Muscle layer of colon (tissue), 2 donors: ENCODE results near the gene C1orf159.
"Not testable (repeated sequence)": the region's sequence is repeated elsewhere in the genome, so short reads cannot be mapped to it uniquely, and the experiment has no call there.

Source experiments
- H3K27ac ChIP-seq: one replicate; pipeline ENCODE4 v1.7.0; 2013; ENCODE audit warnings: low read depth, mild to moderate bottlenecking, low read length, moderate library complexity
- H3K27me3 ChIP-seq, 2 donors: one replicate each; pipeline ENCODE4 v1.7.0; 2013; ENCODE audit warnings: low read length in 2 of 2, mild to moderate bottlenecking in 2 of 2; ENCODE audit not compliant: insufficient read depth in 2 of 2, control insufficient read depth in 1 of 2
- H3K36me3 ChIP-seq: one replicate; pipeline ENCODE4 v1.7.0; 2013; ENCODE audit warnings: mild to moderate bottlenecking, low read length; ENCODE audit not compliant: insufficient read depth
- H3K4me1 ChIP-seq: one replicate; pipeline ENCODE4 v1.7.0; 2013; ENCODE audit warnings: mild to moderate bottlenecking, low read length; ENCODE audit not compliant: insufficient read depth
- H3K4me3 ChIP-seq, 2 donors: one replicate each; pipeline ENCODE4 v1.7.0; 2013; ENCODE audit warnings: low read length in 2 of 2, low read depth in 1 of 2, mild to moderate bottlenecking in 1 of 2, moderate library complexity in 1 of 2
- H3K9ac ChIP-seq: one replicate; pipeline ENCODE4 v1.7.0; 2013; ENCODE audit warnings: low read length
- H3K9me3 ChIP-seq: one replicate; pipeline ENCODE4 v1.7.0; 2013; ENCODE audit warnings: mild to moderate bottlenecking, low read length
- donor health status: abdominal sarcoma.
- donor health status: Adenocarcinoma of cecum.

Gene C1orf159

GRCh38 chr1:1063261-1063944 is 52.5 kb downstream of the C1orf159 start:
- Histone ChIP-seq H3K36me3 (no peaks in the 10 kb centered on the region), H3K27me3 (peaks cover 46 to 79% of the 10 kb centered on the region in 2 donors), H3K9me3 (no peaks in the 10 kb centered on the region), H3K9ac (no peak overlapping the region), H3K4me3 (no peak overlapping the region), H3K4me1 (peaks cover 6% of the 10 kb centered on the region), H3K27ac (no peak overlapping the region)

DNA sequence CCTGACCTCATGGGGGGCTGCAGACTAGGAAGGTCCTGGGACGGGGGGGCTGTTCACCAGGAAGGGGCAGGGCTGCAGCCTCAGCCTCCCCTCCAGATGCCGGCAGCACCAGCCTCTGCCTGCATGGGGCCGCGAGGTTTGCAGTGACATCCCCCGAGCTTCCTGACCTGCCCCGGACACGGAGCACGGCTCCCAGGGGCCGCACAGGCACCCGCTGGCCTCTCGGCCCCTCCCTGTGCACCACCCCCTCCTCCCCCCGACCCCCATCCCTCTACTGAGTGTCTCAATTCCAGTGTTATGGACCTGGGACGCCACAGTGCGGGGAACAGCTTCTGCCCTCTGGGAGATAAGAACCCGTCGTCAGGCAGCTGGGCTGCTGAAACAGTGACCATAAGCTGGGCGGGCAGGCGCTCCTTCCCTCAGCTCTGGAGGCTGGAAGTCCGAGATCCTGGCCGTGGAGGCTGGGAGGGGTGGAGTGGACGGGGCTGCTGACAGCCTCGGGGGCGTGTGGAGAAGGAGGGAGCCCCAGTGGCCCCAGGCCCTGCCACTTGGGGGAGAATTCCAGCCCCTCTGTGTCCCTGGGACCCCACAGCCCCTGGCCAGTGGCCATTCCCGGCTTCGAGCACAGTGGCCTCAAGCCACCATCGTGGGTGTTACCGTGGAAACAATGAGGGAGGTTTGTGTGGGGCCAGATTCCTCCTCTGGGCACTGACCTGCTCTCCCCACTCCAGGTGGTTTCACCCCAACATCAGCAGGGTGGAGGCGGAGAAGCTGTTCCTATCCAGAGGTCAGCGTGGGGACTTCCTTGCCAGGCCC is 53.3 kb downstream of the C1orf159 start:
- no peak overlapping the region for H3K4me3 ChIP-seq
- peaks cover 46 to 79% of the 10 kb centered on the region in 2 donors for H3K27me3 ChIP-seq
- H3K36me3 ChIP-seq = no peaks in the 10 kb centered on the region
- H3K9me3 ChIP-seq = no peaks in the 10 kb centered on the region
- H3K4me1 ChIP-seq = peaks cover 6% of the 10 kb centered on the region
- H3K27ac ChIP-seq = no peak overlapping the region
- H3K9ac ChIP-seq = no peak overlapping the region

GRCh38 chr1:1061682-1062345 is 54.1 kb downstream of the C1orf159 start:
- no peaks in the 10 kb centered on the region for H3K36me3 ChIP-seq
- H3K4me1 ChIP-seq = peaks cover 6% of the 10 kb centered on the region
- no peak overlapping the region for H3K27ac ChIP-seq
- no peak overlapping the region for H3K4me3 ChIP-seq
- H3K9ac ChIP-seq = no peak overlapping the region
- peaks cover 45 to 75% of the 10 kb centered on the region in 2 donors for H3K27me3 ChIP-seq
- no peaks in the 10 kb centered on the region for H3K9me3 ChIP-seq

DNA sequence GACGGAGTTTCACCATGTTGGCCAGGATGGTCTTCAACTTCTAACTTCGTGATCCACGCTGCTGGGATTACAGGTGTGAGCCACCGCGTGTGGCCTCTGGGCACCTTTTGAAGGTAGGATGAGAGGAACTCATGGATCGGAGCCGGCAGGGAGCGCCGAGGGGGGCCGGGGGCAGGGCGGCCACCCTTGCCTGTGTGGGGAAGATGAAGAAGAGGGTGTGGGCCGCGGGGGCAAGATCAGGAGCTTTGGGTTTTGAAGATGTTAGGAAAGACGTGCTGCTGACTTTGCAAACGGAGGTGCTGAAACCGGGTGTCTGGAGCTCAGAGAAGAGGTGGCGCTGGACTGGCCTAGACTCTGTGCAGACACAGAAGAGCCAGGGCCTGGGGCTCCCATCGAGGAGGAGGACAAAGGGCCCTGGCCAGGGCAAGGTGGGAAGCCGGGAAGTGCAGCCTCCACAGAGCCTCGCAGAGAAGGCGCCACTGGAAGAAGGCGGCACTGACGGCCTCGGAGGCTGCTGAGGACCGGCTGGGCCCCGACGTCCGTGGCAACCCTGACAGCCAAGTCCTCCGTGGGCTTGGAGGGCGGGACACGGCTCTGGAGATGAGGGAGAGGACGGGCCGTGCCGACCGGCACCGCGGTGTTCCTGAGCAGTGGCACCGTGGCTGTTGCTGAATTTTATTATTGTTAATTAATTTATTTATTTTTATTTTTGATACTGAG is 55.4 kb downstream of the C1orf159 start:
- no peaks in the 10 kb centered on the region for H3K9me3 ChIP-seq
- H3K27me3 ChIP-seq = peaks cover 45 to 72% of the 10 kb centered on the region in 2 donors
- H3K36me3 ChIP-seq = no peaks in the 10 kb centered on the region
- no peak overlapping the region for H3K27ac ChIP-seq
- peaks cover 6% of the 10 kb centered on the region for H3K4me1 ChIP-seq
- no peak overlapping the region for H3K4me3 ChIP-seq
- no peak overlapping the region for H3K9ac ChIP-seq

- H3K4me1 ChIP-seq = peaks cover 6% of the 10 kb centered on the region
- H3K9me3 ChIP-seq = no peaks in the 10 kb centered on the region
- no peak overlapping the region for H3K9ac ChIP-seq
- H3K27me3 ChIP-seq = peaks cover 45 to 72% of the 10 kb centered on the region in 2 donors
- no peaks in the 10 kb centered on the region for H3K36me3 ChIP-seq
- peak overlapping the region; percentile 2 to 35 for H3K4me3 ChIP-seq
- H3K27ac ChIP-seq = no peak overlapping the region
Observed at GRCh38 chr1:1059494-1060280, 56.2 kb downstream of the C1orf159 start.

GRCh38 chr1:1058921-1059493 is 56.9 kb downstream of the C1orf159 start:
- H3K9ac ChIP-seq = no peak overlapping the region
- peaks cover 45 to 66% of the 10 kb centered on the region in 2 donors for H3K27me3 ChIP-seq
- H3K27ac ChIP-seq = no peak overlapping the region
- H3K4me3 ChIP-seq = peak overlapping the region in 1 of 2 donors; percentile 2
- H3K36me3 ChIP-seq = no peaks in the 10 kb centered on the region
- peaks cover 6% of the 10 kb centered on the region for H3K4me1 ChIP-seq
- H3K9me3 ChIP-seq = no peaks in the 10 kb centered on the region

DNA sequence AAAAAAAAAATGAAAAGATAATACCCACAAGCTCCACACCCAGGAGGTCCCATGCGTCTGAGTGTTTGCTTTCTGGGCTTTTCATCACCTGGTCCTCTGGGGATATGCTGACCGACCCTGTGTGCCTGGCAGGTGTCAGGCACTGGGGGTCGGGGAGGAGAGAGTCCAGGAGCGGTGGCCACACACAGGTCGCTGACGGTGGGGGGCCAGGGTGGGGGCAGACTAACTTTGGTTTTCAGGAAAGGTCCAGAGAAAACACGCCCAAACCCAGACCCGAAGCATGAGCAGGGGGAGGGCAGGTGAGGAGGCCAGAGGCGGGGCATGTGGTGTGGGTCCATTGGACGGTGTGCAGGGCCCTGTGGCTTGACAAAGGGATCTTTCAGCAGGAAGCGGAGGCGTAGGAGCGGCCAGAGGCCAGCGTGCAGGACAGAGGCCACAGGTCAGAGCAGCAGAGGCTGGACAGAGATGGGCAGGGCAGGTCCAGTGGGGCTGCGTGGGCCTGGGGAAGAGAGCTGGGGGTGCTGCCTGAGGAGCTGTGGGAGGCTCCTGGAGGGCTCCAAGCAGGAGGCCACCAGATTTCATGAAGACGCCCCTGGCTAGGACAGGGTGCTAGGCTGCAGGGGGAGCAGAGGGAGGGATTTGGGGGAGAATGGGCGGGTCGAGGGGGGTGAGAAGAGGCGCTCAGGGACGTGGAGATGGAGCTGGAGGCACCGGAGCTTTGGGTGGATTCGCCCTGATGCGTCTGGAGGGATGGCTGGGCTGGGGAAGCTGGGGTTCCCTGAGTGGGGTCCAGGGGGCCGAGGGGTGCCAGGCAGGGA is 57.6 kb downstream of the C1orf159 start:
- no peaks in the 10 kb centered on the region for H3K36me3 ChIP-seq
- H3K9me3 ChIP-seq = no peaks in the 10 kb centered on the region
- H3K27me3 ChIP-seq = peaks cover 41 to 59% of the 10 kb centered on the region in 2 donors
- no peak overlapping the region for H3K9ac ChIP-seq
- peaks cover 6% of the 10 kb centered on the region for H3K4me1 ChIP-seq
- no peak overlapping the region for H3K27ac ChIP-seq
- H3K4me3 ChIP-seq = no peak overlapping the region

DNA sequence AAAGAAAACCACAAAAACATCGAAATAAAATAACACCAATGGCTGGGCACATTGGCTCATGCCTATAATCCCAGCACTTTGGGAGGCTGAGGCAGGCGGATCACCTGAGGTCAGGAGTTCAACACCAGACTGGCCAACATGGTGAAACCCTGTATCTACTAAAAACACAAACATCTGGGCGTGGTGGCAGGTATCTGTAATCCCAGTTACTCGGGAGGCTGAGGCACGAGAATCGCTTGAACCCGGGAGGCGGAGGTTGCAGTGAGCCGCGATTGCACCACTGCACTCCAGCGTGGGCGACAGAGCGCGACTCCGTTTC is 58.2 kb downstream of the C1orf159 start:
- H3K9ac ChIP-seq, H3K9me3 ChIP-seq, H3K27ac ChIP-seq, H3K4me1 ChIP-seq, H3K4me3 ChIP-seq, H3K36me3 ChIP-seq: not testable (repeated sequence)
- peaks cover 35 to 55% of the 10 kb centered on the region in 2 donors for H3K27me3 ChIP-seq

GRCh38 chr1:1055841-1056736 is 59.8 kb downstream of the C1orf159 start:
- no peak overlapping the region for H3K4me3 ChIP-seq
- H3K27me3 ChIP-seq = peaks cover 26 to 41% of the 10 kb centered on the region in 2 donors
- H3K9ac ChIP-seq = no peak overlapping the region
- no peak overlapping the region for H3K27ac ChIP-seq
- no peaks in the 10 kb centered on the region for H3K9me3 ChIP-seq
- H3K4me1 ChIP-seq = peaks cover 6% of the 10 kb centered on the region
- no peaks in the 10 kb centered on the region for H3K36me3 ChIP-seq
